Endodermal cell (in vitro differentiated cells): ENCODE results near the gene USHBP1. TPM values are rescaled to one million over a fixed set of nuclear protein-coding genes. Genes with fewer than 3 reads are reported as not detected.

Experiments used
- DNase-seq: peaks from one replicate; pipeline ENCODE4 v3.0.0-alpha.2; 2017
- H3K27ac ChIP-seq: 2 replicates; pipeline ENCODE4 v1.5.1; 2013; ENCODE audit warnings: mild to moderate bottlenecking, low read depth, low read length, moderate library complexity
- H3K27me3 ChIP-seq: 2 replicates; pipeline ENCODE4 v1.6.1; 2013; ENCODE audit warnings: mild to moderate bottlenecking, low read length, moderate library complexity; ENCODE audit not compliant: insufficient read depth, control insufficient read depth, poor library complexity, severe bottlenecking
- H3K36me3 ChIP-seq: 2 replicates; pipeline ENCODE4 v1.7.0; 2013; ENCODE audit warnings: mild to moderate bottlenecking, low read length, moderate library complexity; ENCODE audit not compliant: control insufficient read depth, insufficient read depth
- H3K4me1 ChIP-seq: one replicate; pipeline ENCODE4 v1.7.0; 2013; ENCODE audit warnings: low read length; ENCODE audit not compliant: control insufficient read depth, insufficient read depth
- H3K4me3 ChIP-seq: 2 replicates; pipeline ENCODE4 v1.5.1; 2013; ENCODE audit warnings: mild to moderate bottlenecking, low read length, moderate library complexity
- H3K9ac ChIP-seq: 2 replicates; pipeline ENCODE4 v1.6.1; 2013; ENCODE audit warnings: mild to moderate bottlenecking, low read length, moderate library complexity; ENCODE audit not compliant: poor library complexity, severe bottlenecking; ENCODE audit errors: extremely low read depth
- H3K9me3 ChIP-seq: 2 replicates; pipeline ENCODE4 v1.6.1; 2013; ENCODE audit warnings: mild to moderate bottlenecking, low read length, moderate library complexity; ENCODE audit not compliant: control insufficient read depth
- H3K27ac Mint-ChIP-seq: 2 replicates; pipeline ENCODE4 v1.8.0; 2020; ENCODE audit warnings: mixed read lengths
- H3K27me3 Mint-ChIP-seq: 2 replicates; pipeline ENCODE4 v1.8.0; 2021; ENCODE audit warnings: mild to moderate bottlenecking, mixed read lengths; ENCODE audit not compliant: insufficient read depth
- H3K36me3 Mint-ChIP-seq: 2 replicates; pipeline ENCODE4 v1.8.0; 2020; ENCODE audit warnings: low read depth, mixed read lengths
- H3K4me1 Mint-ChIP-seq: 2 replicates; pipeline ENCODE4 v1.8.0; 2020; ENCODE audit warnings: mixed read lengths
- H3K4me3 Mint-ChIP-seq: 2 replicates; pipeline ENCODE4 v1.8.0; 2020; ENCODE audit warnings: mild to moderate bottlenecking, moderate library complexity, mixed read lengths
- H3K9me3 Mint-ChIP-seq: 2 replicates; pipeline ENCODE4 v1.8.0; 2020; ENCODE audit warnings: mild to moderate bottlenecking, mixed read lengths
- WGBS, 2 experiments: methylation state at CpG; one replicate each; pipeline versions ENCODE4 v1.1.5 to v1.1.7; 2013; ENCODE audit warnings: missing lambda C conversion rate in 2 of 2, mixed read lengths in 1 of 2; ENCODE audit not compliant: insufficient coverage in 1 of 2, insufficient read length in 1 of 2; 5-methylcytosine and 5-hydroxymethylcytosine counted together
- total RNA-seq, 2 donors: library from RNA; stranded (reverse); fragmentation: NEBNext Ultra II Directional in 1 of 2; extraction: Animal tissue kit (Norgen Biotek cat#: 25700) in 1 of 2; gene quantifications; 2 replicates in 1 of 2; 3 replicates in 1 of 2; pipeline ENCODE4 v1.2.1, GENCODE V29; 2021
- TF ChIP-seq, protein P1 (sequence below): fragments of 200-600 bp; sonication (generic); conservative IDR thresholded peaks from 2 replicates; pipeline ENCODE4 v1.5.0; 2021; ENCODE audit warnings: antibody characterized with exemption, mild to moderate bottlenecking

Gene USHBP1
- total RNA-seq, 2 donors from 2014 or later: 3.8 to 6.2 TPM

DNA sequence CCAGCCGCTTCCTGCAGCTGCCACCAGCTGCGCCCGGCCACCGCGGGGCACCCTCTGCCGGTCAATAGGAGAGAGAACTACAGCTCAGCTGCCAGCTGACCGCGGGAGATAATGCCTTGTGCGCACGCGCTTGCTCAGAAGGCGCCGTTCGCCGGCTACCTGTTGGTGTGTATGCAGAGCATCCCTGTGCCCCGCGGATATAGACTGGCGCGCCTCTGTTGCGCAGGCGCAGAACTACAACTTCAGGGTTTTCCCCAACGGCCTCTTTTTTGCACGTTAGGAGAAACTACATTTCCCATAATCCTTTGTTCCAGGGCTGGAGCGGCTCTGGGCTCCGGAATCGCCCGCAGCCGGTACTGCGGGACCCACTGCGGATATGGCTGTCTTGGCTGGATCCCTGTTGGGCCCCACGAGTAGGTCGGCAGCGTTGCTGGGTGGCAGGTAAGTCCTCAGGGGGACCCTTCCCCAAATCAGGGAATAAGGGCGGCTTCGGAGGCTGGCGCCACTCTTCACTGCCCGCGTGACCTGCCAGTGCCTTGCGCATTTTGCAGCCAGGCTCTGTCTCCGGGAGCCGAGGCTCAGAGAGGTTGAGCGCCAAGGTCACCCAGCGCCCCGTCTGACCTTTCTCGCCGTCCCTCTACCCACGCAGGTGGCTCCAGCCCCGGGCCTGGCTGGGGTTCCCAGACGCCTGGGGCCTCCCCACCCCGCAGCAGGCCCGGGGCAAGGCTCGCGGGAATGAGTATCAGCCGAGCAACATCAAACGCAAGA, 41.2 kb upstream of the USHBP1 start, which contains the start of gene MRPL34:
TSS of gene MRPL34 (plus strand) at position 356 of the 768 bp plus-strand sequence. CDS start at position 377, 21 bp downstream.
- TF ChIP-seq, protein P1, sequence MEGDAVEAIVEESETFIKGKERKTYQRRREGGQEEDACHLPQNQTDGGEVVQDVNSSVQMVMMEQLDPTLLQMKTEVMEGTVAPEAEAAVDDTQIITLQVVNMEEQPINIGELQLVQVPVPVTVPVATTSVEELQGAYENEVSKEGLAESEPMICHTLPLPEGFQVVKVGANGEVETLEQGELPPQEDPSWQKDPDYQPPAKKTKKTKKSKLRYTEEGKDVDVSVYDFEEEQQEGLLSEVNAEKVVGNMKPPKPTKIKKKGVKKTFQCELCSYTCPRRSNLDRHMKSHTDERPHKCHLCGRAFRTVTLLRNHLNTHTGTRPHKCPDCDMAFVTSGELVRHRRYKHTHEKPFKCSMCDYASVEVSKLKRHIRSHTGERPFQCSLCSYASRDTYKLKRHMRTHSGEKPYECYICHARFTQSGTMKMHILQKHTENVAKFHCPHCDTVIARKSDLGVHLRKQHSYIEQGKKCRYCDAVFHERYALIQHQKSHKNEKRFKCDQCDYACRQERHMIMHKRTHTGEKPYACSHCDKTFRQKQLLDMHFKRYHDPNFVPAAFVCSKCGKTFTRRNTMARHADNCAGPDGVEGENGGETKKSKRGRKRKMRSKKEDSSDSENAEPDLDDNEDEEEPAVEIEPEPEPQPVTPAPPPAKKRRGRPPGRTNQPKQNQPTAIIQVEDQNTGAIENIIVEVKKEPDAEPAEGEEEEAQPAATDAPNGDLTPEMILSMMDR: peak; percentile 84
- Mint-ChIP-seq H3K4me3 (peak within 1 kb of the TSS; percentile 77), H3K9me3 (no peaks in the 10 kb centered on the region), H3K36me3 (peaks cover 2% of the 10 kb centered on the region), H3K4me1 (peaks cover 24% of the 10 kb centered on the region), H3K27me3 (no peaks in the 10 kb centered on the region), H3K27ac (peak within 1 kb of the TSS; percentile 95)
- Histone ChIP-seq H3K27me3 (no peaks in the 10 kb centered on the region), H3K36me3 (no peaks in the 10 kb centered on the region), H3K9ac (peak within 1 kb of the TSS; percentile 70), H3K9me3 (no peaks in the 10 kb centered on the region), H3K4me3 (peak within 1 kb of the TSS; percentile 93), H3K4me1 (peaks cover 5% of the 10 kb centered on the region), H3K27ac (peak within 1 kb of the TSS; percentile 73)
- peak; percentile 100 for DNase-seq
- 0% methylated on average over 33 to 55 of the region's 55 CpGs for WGBS, 2 experiments

DNA sequence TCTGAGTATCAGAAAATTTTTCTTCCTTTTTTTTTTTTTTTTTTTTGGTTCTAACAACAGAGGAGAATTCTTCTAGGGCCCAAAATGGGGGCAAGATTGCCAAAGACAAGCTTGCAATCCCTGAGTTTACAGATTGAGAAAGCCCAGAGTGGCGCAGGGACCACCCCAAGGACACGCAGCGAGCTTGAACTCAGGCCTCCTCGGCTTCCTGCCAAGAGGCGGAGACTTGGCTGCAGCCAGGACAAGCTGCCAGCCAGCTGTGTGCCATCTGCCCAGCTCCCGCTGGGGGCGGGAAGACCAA, 40.6 kb upstream of the USHBP1 start:
- H3K36me3 Mint-ChIP-seq: peaks cover 5% of the 10 kb centered on the region
- H3K4me3 Mint-ChIP-seq: peak overlapping the region; percentile 77
- DNase-seq: no peak
- no peaks in the 10 kb centered on the region for H3K27me3 ChIP-seq
- no peak overlapping the region for H3K27ac ChIP-seq
- peak overlapping the region; percentile 20 for H3K27ac Mint-ChIP-seq
- no peak overlapping the region for H3K9ac ChIP-seq
- no peaks in the 10 kb centered on the region for H3K9me3 Mint-ChIP-seq
- H3K9me3 ChIP-seq: no peaks in the 10 kb centered on the region
- TF ChIP-seq, protein P1: no peak
- no peaks in the 10 kb centered on the region for H3K4me1 ChIP-seq
- no peaks in the 10 kb centered on the region for H3K36me3 ChIP-seq
- peaks cover 19% of the 10 kb centered on the region for H3K4me1 Mint-ChIP-seq
- 13 to 21% methylated on average over 4 to 7 of the region's 7 CpGs for WGBS, 2 experiments
- no peaks in the 10 kb centered on the region for H3K27me3 Mint-ChIP-seq
- no peak overlapping the region for H3K4me3 ChIP-seq

DNA sequence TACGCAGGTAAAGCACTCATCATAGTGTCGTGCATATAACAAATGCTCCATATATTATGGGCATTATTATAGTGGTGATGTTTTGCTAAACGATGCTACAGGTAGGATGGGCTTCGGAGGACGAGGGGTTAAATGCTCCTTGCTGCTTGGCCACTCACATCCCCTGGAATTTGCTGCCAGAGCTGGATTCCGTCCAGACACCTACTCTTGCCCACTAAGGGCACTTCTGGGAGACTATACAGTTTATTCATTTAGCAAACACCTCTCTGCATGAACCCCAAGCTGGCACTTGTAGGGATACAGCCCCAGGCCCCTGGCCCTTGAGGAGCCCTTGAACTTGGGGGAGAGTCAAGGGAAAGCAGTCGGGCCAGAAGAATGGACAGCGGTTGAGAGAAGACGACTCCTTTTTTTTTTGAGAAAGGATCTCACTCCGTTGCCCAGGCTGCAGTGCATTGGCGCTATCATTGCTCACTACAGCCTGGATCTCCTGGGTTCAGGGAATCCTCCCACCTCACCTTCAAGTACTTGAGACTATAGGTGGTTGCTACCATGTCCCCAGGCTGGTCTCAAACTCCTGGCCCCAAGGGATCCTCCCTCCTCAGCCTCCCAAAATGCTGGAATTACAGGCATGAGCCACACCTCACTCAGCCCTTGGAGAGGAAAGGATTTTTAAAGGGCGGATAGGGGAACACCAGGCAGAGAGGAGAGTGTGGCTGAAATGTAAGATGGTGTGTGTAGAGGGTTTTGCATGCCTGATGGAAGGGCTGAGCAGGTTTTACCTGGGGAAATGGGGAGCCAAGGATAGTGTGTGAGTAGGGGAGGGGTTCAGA, 40.1 kb upstream of the USHBP1 start:
- H3K4me1 ChIP-seq: no peaks in the 10 kb centered on the region
- H3K9ac ChIP-seq: no peak overlapping the region
- Mint-ChIP-seq H3K36me3 (peaks cover 5% of the 10 kb centered on the region), H3K9me3 (no peaks in the 10 kb centered on the region), H3K4me1 (peaks cover 19% of the 10 kb centered on the region), H3K27me3 (no peaks in the 10 kb centered on the region), H3K4me3 (peak overlapping the region; percentile 77), H3K27ac (peak overlapping the region; percentile 20)
- 83 to 93% methylated on average over 9 to 12 of the region's 12 CpGs for WGBS, 2 experiments
- TF ChIP-seq, protein P1: no peak
- no peaks in the 10 kb centered on the region for H3K27me3 ChIP-seq
- H3K36me3 ChIP-seq: no peaks in the 10 kb centered on the region
- DNase-seq: no peak
- H3K27ac ChIP-seq: no peak overlapping the region
- no peaks in the 10 kb centered on the region for H3K9me3 ChIP-seq
- H3K4me3 ChIP-seq: no peak overlapping the region
